Ishikawa (cell line): ENCODE measurements around the gene TXNDC11.

ENCODE experiments used
- CEBPB ChIP-seq: IDR thresholded peaks from 2 replicates; pipeline ENCODE4 v1.6.1; 2012
- CREB1 ChIP-seq: IDR thresholded peaks from 2 replicates; pipeline ENCODE4 v1.6.1; 2012; ENCODE audit warnings: low read depth
- EGR1 ChIP-seq: IDR thresholded peaks from 2 replicates; pipeline ENCODE4 v1.6.1; 2012
- EP300 ChIP-seq: IDR thresholded peaks from 2 replicates; pipeline ENCODE4 v1.6.1; 2012; ENCODE audit warnings: borderline replicate concordance
- FOXM1 ChIP-seq: IDR thresholded peaks from 2 replicates; pipeline ENCODE4 v1.6.1; 2012; ENCODE audit warnings: low read depth, borderline replicate concordance
- NFIC ChIP-seq: IDR thresholded peaks from 2 replicates; pipeline ENCODE4 v1.6.1; 2012
- RAD21 ChIP-seq: IDR thresholded peaks from 2 replicates; pipeline ENCODE4 v1.6.1; 2012; ENCODE audit warnings: low read depth
- TAF1 ChIP-seq: IDR thresholded peaks from 2 replicates; pipeline ENCODE4 v1.6.1; 2012; ENCODE audit warnings: low read depth, mild to moderate bottlenecking
- TCF12 ChIP-seq: IDR thresholded peaks from 2 replicates; pipeline ENCODE4 v1.6.1; 2012; ENCODE audit warnings: low read depth
- TEAD4 ChIP-seq: IDR thresholded peaks from 2 replicates; pipeline ENCODE4 v1.6.1; 2012
- YY1 ChIP-seq: IDR thresholded peaks from 2 replicates; pipeline ENCODE4 v1.6.1; 2012; ENCODE audit warnings: low read depth
- ZBTB7A ChIP-seq: IDR thresholded peaks from 2 replicates; pipeline ENCODE4 v1.6.1; 2012; ENCODE audit warnings: low read depth
- TF ChIP-seq, protein P1 (sequence below): IDR thresholded peaks from 2 replicates; pipeline ENCODE4 v1.6.1; 2012
- TF ChIP-seq, protein P2 (sequence below): IDR thresholded peaks from 2 replicates; pipeline ENCODE4 v1.6.1; 2012; ENCODE audit warnings: low read depth, mild to moderate bottlenecking
- TF ChIP-seq, protein P3 (sequence below): IDR thresholded peaks from 2 replicates; pipeline ENCODE4 v1.6.1; 2012

The TXNDC11 gene

DNA sequence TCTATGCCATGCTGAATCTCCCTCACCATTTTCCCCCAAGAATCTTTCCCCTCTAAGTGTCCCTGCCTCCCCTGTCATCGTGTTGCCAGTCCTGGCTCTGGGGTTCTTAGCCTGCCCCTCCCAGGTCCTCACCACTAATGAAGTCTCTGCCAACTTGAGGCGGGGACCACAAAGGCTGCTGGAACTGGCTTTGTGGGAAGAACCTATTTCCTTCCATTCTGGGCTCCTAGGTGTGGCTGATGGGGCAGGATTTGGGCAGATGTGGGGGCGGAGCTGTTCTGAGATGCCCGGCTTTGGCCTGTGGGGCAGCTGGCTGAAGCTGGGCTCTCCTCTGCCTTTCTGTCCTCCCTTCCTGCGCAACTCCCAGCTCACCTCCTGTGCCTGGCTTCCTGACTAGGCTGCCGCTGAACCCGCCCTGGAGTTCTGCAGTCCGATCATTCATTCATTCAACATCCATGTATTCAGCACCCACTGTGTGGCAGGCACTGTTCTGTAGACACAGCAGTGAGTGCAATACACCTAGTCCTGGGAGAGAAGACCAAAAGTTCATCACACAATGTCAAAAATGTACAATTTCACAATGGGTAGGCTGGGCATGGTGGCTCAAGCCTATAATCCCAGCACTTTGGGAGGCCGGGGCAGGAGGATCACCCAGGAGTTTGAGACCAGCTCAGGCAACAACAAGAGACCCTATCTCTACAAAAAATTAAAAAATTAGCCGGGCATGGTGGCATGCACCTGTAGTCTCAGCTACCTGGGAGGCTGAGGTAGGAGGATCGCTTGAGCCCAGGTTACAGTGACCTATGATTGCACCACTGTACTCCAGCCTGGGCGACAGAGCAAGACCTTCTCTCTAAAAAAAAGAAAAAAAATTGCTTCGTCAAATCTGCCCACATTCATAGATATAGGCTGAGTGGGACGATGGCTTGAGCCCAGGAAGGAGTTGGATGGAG is 76.3 kb downstream of the TXNDC11 start:
- TF ChIP-seq TEAD4 (no peak), CEBPB (no peak), CREB1 (no peak), RAD21 (no peak), FOXM1 (no peak), TAF1 (no peak), ZBTB7A (no peak), EP300 (no peak), NFIC (no peak), EGR1 (no peak), TCF12 (no peak), YY1 (no peak)
- TF ChIP-seq, protein P1, sequence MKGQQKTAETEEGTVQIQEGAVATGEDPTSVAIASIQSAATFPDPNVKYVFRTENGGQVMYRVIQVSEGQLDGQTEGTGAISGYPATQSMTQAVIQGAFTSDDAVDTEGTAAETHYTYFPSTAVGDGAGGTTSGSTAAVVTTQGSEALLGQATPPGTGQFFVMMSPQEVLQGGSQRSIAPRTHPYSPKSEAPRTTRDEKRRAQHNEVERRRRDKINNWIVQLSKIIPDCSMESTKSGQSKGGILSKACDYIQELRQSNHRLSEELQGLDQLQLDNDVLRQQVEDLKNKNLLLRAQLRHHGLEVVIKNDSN = no peak
- TF ChIP-seq, protein P2, sequence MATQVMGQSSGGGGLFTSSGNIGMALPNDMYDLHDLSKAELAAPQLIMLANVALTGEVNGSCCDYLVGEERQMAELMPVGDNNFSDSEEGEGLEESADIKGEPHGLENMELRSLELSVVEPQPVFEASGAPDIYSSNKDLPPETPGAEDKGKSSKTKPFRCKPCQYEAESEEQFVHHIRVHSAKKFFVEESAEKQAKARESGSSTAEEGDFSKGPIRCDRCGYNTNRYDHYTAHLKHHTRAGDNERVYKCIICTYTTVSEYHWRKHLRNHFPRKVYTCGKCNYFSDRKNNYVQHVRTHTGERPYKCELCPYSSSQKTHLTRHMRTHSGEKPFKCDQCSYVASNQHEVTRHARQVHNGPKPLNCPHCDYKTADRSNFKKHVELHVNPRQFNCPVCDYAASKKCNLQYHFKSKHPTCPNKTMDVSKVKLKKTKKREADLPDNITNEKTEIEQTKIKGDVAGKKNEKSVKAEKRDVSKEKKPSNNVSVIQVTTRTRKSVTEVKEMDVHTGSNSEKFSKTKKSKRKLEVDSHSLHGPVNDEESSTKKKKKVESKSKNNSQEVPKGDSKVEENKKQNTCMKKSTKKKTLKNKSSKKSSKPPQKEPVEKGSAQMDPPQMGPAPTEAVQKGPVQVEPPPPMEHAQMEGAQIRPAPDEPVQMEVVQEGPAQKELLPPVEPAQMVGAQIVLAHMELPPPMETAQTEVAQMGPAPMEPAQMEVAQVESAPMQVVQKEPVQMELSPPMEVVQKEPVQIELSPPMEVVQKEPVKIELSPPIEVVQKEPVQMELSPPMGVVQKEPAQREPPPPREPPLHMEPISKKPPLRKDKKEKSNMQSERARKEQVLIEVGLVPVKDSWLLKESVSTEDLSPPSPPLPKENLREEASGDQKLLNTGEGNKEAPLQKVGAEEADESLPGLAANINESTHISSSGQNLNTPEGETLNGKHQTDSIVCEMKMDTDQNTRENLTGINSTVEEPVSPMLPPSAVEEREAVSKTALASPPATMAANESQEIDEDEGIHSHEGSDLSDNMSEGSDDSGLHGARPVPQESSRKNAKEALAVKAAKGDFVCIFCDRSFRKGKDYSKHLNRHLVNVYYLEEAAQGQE = no peak
- TF ChIP-seq, protein P3, sequence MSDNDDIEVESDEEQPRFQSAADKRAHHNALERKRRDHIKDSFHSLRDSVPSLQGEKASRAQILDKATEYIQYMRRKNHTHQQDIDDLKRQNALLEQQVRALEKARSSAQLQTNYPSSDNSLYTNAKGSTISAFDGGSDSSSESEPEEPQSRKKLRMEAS = no peak

GRCh38 chr16:11665071-11665491 is 77.6 kb downstream of the TXNDC11 start:
- TF ChIP-seq EGR1 = no peak
- TF ChIP-seq TCF12 = no peak
- TF ChIP-seq YY1 = no peak
- TF ChIP-seq ZBTB7A = no peak
- TF ChIP-seq CEBPB = no peak
- TF ChIP-seq, protein P2 = no peak
- TF ChIP-seq EP300 = no peak
- no peak for TF ChIP-seq TAF1
- TF ChIP-seq, protein P1 = no peak
- no peak for TF ChIP-seq FOXM1
- TF ChIP-seq CREB1 = no peak
- TF ChIP-seq, protein P3 = no peak
- no peak for TF ChIP-seq TEAD4
- no peak for TF ChIP-seq RAD21
- TF ChIP-seq NFIC = no peak

GRCh38 chr16:11662582-11662981 is 80.1 kb downstream of the TXNDC11 start:
- TF ChIP-seq ZBTB7A (no peak), TAF1 (no peak), EP300 (no peak), FOXM1 (no peak), NFIC (no peak)
- TF ChIP-seq, protein P1 = no peak
- TF ChIP-seq, protein P2 = no peak
